HG03095 (cell line): ENCODE data around the gene LRCOL1.

ENCODE experiments used
- ATAC-seq: cut with Tn5 transposase; IDR thresholded peaks from one replicate; pipeline ENCODE4 v1.9.1; 2021; ENCODE audit warnings: moderate library complexity; ENCODE audit not compliant: unreplicated experiment

Gene LRCOL1

DNA sequence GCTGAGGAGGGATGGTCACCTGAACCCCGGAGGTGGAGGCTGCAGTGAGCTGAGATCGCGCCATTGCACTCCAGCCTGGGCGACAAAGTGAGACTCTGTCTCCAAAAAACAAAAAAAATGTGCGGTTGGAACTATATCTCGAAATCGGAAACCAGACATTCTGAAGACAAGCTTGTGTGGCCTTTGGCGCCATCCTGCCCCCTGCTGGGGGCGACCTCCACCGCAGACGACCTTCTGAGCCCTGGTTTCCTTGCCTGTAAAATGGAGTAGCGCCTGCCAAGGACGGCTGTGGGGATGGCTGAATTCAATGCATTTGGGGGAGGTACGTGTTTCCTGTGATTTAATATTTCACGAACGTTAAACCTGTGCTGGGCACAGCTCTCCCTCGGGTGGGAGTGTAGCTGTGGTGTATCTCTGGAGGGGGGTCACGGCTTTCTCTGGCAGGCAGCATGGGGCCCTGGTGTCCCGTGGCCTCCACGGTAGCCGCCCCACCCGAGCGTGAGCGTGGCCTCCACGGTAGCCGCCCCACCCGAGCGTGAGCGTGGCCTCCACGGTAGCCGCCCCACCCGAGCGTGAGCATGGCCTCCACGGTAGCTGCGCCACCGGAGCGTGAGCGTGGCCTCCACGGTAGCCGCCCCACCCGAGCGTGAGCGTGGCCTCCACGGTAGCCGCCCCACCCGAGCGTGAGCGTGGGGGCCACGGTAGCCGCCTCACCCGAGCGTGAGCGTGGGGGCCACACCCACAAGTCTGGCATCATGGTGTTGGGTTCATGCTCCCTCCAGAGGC is 55.3 kb downstream of the LRCOL1 start:
- ATAC-seq, result no peak
